ENCODE measurements around the gene AGBL3. TPM values are rescaled to one million over a fixed set of nuclear protein-coding genes. Genes with fewer than 3 reads are reported as not detected.

The AGBL3 gene
- total and polyA plus RNA-seq, 2 of the 8 experiments (the other 6 are each of a cell fraction or from before 2014, with no cell fraction given) = 1.1 to 1.9 TPM

GRCh38 chr7:134942690-134943466 lies 43.4 kb upstream of the AGBL3 start:
- no peak overlapping the region for H3K14ac ChIP-seq (ENCODE audit: insufficient read length)
- no peak overlapping the region for H2AFZ ChIP-seq (ENCODE audit: low read length)
- no peaks in the 10 kb centered on the region for H4K20me1 ChIP-seq (replicated peaks in 1 of 2; ENCODE audit: control insufficient read depth in 1 of 2, insufficient read depth in 2 of 2, low read length in 2 of 2)
- no peak for FAIRE-seq
- H3K23ac ChIP-seq (ENCODE audit: insufficient read length) = no peak overlapping the region
- H4K91ac ChIP-seq (replicated peaks; ENCODE audit: insufficient read length, low read length) = no peak overlapping the region
- H3K4me3 ChIP-seq (ENCODE audit: extremely low read depth in 1 of 4, insufficient read depth in 2 of 4, low read depth in 3 of 4, low read length in 4 of 4) = no peak overlapping the region
- H2BK12ac ChIP-seq (ENCODE audit: low read depth, low read length) = no peak overlapping the region
- no peak overlapping the region for H3K4me2 ChIP-seq (ENCODE audit: insufficient read depth in 1 of 2, low read depth in 2 of 2, low read length in 2 of 2)
- DNase-seq (ENCODE audit: low read depth in 1 of 2, low spot score in 2 of 2) = no peak
- no peak overlapping the region for H3K27ac ChIP-seq (ENCODE audit: low read depth, low read length)
- H3K23me2 ChIP-seq (ENCODE audit: low read depth, low read length) = no peaks in the 10 kb centered on the region
- POLR2A ChIA-PET (ENCODE audit: partially characterized antibody) = no interaction called here
- H3K79me1 ChIP-seq (ENCODE audit: low read depth, low read length) = no peaks in the 10 kb centered on the region
- H3K4ac ChIP-seq (replicated peaks; ENCODE audit: insufficient read length, low read depth, low read length) = no peak overlapping the region
- no peaks in the 10 kb centered on the region for H3K9me3 ChIP-seq (ENCODE audit: insufficient read depth in 2 of 2, low read depth in 1 of 2, low read length in 1 of 2)
- H2BK20ac ChIP-seq (ENCODE audit: low read length) = no peak overlapping the region
- H3K18ac ChIP-seq (ENCODE audit: extremely low read depth, low read length) = no peak overlapping the region
- no peak overlapping the region for H4K8ac ChIP-seq (ENCODE audit: extremely low read depth, insufficient read depth, low read length)
- no peak overlapping the region for H2AK5ac ChIP-seq (ENCODE audit: low read depth, low read length)
- no peak overlapping the region for H2BK15ac ChIP-seq (ENCODE audit: low read length)
- no peak overlapping the region for H2BK5ac ChIP-seq (ENCODE audit: low read depth, low read length)
- H3K36me3 ChIP-seq (ENCODE audit: control insufficient read depth in 2 of 4, insufficient read depth in 4 of 4, low read length in 3 of 4) = peaks cover 0 to 6% (median 0%) of the 10 kb centered on the region in 4 experiments; a peak in 3 of 8 replicates
- no peaks in the 10 kb centered on the region for H3K79me2 ChIP-seq (ENCODE audit: control insufficient read depth in 1 of 2, insufficient read depth in 2 of 2, low read length in 2 of 2)
- TF ChIP-seq CTBP2 (IDR thresholded peaks at IDR 0.05; ENCODE audit: borderline replicate concordance, insufficient read depth, insufficient read length, low read length) = no peak
- no peak for TF ChIP-seq EGR1 (IDR thresholded peaks at IDR 0.05; ENCODE audit: borderline replicate concordance, low read depth, low read length)
- TF ChIP-seq MAX (IDR thresholded peaks at IDR 0.05) = no peak
- TF ChIP-seq RNF2 (IDR thresholded peaks at IDR 0.05; ENCODE audit: borderline replicate concordance, low read depth, low read length, missing control alignments, poor library complexity, severe bottlenecking) = no peak
- TF ChIP-seq CHD1 (IDR thresholded peaks at IDR 0.05; ENCODE audit: low read depth, low read length) = no peak
- TF ChIP-seq NRF1 (IDR thresholded peaks at IDR 0.05; ENCODE audit: low read depth, low read length) = no peak
- H3K27me3 ChIP-seq (replicated peaks in 1 of 4; ENCODE audit: control insufficient read depth in 3 of 4, extremely low read depth in 1 of 4, insufficient read depth in 3 of 4, low read length in 3 of 4) = no peaks in the 10 kb centered on the region
- no peaks in the 10 kb centered on the region for H3K4me1 ChIP-seq (replicated peaks in 1 of 4; ENCODE audit: control insufficient read depth in 3 of 4, insufficient read depth in 4 of 4, low read length in 3 of 4)
- CTCF ChIA-PET (ENCODE audit: partially characterized antibody) = interaction anchor here (0.6 to 3.3 kb wide), 8 partner anchors 11 to 310 kb away, joined by 3 to 15 read pairs (median 4); no protein-coding TSS in a partner anchor
- H4K5ac ChIP-seq (ENCODE audit: insufficient read length, low read depth, low read length) = no peak overlapping the region
- no peak overlapping the region for H2BK120ac ChIP-seq (replicated peaks; ENCODE audit: low read depth, low read length)
- H3K9ac ChIP-seq (replicated peaks in 1 of 4; ENCODE audit: extremely low read depth in 1 of 4, low read depth in 3 of 4, low read length in 3 of 4) = no peak overlapping the region
- WGBS, 2 experiments (ENCODE audit: extremely low coverage in 1 of 2, insufficient coverage in 1 of 2, insufficient read length in 1 of 2, insufficient replicate concordance in 2 of 2, low coverage in 1 of 2, low lambda C conversion rate in 2 of 2, missing lambda C conversion rate in 1 of 2) = 82 to 100% methylated on average over 1 to 9 of the region's 9 CpGs
- H3K56ac ChIP-seq (replicated peaks; ENCODE audit: insufficient read length, low read depth, low read length) = no peak overlapping the region

All from H1 (cell line).